ENCODE results near the gene CIB4. TPM values are rescaled to one million over a fixed set of nuclear protein-coding genes. Genes with fewer than 3 reads are reported as not detected.
A peak's percentile ranks its signal among the peaks of the same experiment; 100 is the strongest.
"Not testable (repeated sequence)": the region's sequence is repeated elsewhere in the genome, so short reads cannot be mapped to it uniquely, and the experiment has no call there.

CIB4 gene
- total and polyA plus RNA-seq, 2 donors from 2014 or later = not detected

DNA sequence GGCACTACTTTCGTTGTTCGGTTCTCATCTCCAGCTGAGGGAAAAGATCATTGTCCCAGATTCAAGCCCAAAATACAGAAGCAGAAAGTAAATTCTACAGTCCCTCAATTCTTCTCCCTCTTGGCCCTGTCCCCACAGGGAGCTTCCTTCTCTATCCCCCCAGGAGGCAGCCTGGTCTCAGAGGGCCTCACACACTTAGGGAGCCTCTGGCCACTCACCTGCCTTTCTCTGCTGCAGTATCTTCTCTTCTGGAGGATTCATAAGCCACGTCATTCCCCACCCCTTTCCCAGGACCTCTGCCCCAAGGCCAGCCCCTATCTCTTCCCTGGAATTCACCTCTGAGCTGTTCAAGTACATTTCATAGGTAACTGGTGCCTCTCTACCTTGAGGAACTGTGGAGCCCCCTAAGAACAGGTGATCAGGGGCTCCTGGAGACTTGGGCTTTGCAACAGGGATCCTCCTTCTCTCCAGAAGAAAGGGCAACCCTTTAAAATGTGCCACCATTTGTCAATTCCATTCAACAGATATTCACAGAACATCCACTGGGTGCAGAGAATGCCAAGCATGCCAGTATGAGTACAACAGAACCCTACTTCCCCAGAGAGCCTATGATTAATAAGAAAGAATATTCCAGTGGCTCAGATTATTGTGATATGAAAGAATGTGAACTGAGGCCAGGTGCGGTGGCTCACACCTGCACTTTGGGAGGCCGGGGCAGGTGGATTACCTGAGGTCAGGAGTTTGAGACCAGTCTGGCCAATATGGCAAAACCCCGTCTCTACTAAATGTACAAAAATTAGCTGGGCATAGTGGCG is 72.9 kb downstream of the CIB4 start:
- H3K9ac ChIP-seq (ENCODE audit: low read length in 3 of 3) = no peak overlapping the region
- intact Hi-C loops (cut with DNase I) = no loop called here
- H3K36me3 ChIP-seq (ENCODE audit: control insufficient read depth in 2 of 3, insufficient read depth in 3 of 3, low read length in 3 of 3) = no peaks in the 10 kb centered on the region
- H3K27me3 ChIP-seq (ENCODE audit: control insufficient read depth, insufficient read depth, low read length) = no peaks in the 10 kb centered on the region
- no peaks in the 10 kb centered on the region for H3K4me1 ChIP-seq (ENCODE audit: control insufficient read depth in 2 of 3, insufficient read depth in 2 of 3, low read depth in 1 of 3, low read length in 3 of 3)
- TF ChIP-seq, protein P1, sequence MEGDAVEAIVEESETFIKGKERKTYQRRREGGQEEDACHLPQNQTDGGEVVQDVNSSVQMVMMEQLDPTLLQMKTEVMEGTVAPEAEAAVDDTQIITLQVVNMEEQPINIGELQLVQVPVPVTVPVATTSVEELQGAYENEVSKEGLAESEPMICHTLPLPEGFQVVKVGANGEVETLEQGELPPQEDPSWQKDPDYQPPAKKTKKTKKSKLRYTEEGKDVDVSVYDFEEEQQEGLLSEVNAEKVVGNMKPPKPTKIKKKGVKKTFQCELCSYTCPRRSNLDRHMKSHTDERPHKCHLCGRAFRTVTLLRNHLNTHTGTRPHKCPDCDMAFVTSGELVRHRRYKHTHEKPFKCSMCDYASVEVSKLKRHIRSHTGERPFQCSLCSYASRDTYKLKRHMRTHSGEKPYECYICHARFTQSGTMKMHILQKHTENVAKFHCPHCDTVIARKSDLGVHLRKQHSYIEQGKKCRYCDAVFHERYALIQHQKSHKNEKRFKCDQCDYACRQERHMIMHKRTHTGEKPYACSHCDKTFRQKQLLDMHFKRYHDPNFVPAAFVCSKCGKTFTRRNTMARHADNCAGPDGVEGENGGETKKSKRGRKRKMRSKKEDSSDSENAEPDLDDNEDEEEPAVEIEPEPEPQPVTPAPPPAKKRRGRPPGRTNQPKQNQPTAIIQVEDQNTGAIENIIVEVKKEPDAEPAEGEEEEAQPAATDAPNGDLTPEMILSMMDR (IDR thresholded peaks at IDR 0.05; ENCODE audit: borderline replicate concordance, extremely low read depth, insufficient read depth) = no peak
- FAIRE-seq (no peak), DNase-seq (no peak)
- no peaks in the 10 kb centered on the region for H3K9me3 ChIP-seq (ENCODE audit: control insufficient read depth in 2 of 3, insufficient read depth in 1 of 3, low read length in 3 of 3)
- no peak overlapping the region for H3K4me3 ChIP-seq (ENCODE audit: low read length in 3 of 3)
- H3K27ac ChIP-seq (ENCODE audit: low read depth in 2 of 2, low read length in 2 of 2) = no peak overlapping the region

DNA sequence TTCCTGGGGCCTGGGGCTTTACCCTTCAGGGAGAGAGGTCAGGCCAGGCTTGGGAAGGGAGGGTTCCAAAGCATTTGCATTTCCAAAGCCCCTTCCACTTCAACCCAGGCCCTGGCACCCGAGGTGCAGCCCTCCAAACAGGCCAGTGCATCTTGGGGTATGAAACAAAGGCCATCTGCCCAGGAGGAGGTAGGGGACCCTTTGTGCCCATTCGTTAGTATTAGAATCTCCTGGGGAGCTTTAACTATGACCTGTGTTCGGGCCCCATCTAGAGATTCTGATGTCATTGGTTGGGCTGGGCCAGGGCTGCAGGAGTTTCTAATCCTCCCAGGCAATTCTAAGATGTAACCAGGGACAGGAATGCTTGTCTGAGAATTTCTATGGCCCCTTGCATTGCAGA is 73.6 kb downstream of the CIB4 start:
- TF ChIP-seq, protein P1 (IDR thresholded peaks at IDR 0.05; ENCODE audit: borderline replicate concordance, extremely low read depth, insufficient read depth) = no peak
- FAIRE-seq (no peak), DNase-seq (peak in 2 of 5 donors; percentile 11 to 29)
- Histone ChIP-seq H3K9ac (ENCODE audit: low read length in 3 of 3) (no peak overlapping the region), H3K27me3 (ENCODE audit: control insufficient read depth, insufficient read depth, low read length) (no peaks in the 10 kb centered on the region), H3K36me3 (ENCODE audit: control insufficient read depth in 2 of 3, insufficient read depth in 3 of 3, low read length in 3 of 3) (no peaks in the 10 kb centered on the region), H3K4me3 (ENCODE audit: low read length in 3 of 3) (no peak overlapping the region), H3K9me3 (ENCODE audit: control insufficient read depth in 2 of 3, insufficient read depth in 1 of 3, low read length in 3 of 3) (no peaks in the 10 kb centered on the region), H3K4me1 (ENCODE audit: control insufficient read depth in 2 of 3, insufficient read depth in 2 of 3, low read depth in 1 of 3, low read length in 3 of 3) (peaks cover 0 to 4% (median 0%) of the 10 kb centered on the region in 3 donors), H3K27ac (ENCODE audit: low read depth in 2 of 2, low read length in 2 of 2) (no peak overlapping the region)
- intact Hi-C loops (cut with DNase I) = no loop called here

DNA sequence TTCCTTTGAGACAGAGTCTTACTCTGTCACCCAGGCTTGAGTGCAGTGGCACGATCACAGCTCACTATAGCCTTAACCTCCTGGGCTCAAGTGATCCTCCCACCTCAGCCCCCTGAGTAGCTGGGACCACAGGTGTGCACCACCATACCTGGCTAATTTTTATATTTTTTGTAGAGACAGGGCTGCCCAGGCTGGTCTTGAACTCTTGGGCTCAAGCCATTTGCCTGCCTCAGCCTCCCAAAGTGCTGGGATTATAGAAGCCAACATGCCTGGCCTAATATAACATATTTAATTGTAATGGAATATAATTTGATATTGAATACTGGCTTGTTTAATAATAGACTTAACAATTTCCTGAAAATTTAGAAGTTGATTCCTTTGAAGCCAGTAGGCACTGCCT is 74.4 kb downstream of the CIB4 start:
- H3K36me3 ChIP-seq (ENCODE audit: control insufficient read depth in 2 of 3, insufficient read depth in 3 of 3, low read length in 3 of 3); H3K4me1 ChIP-seq (ENCODE audit: control insufficient read depth in 2 of 3, insufficient read depth in 2 of 3, low read depth in 1 of 3, low read length in 3 of 3); H3K9me3 ChIP-seq (ENCODE audit: control insufficient read depth in 2 of 3, insufficient read depth in 1 of 3, low read length in 3 of 3); intact Hi-C loops (cut with DNase I); H3K4me3 ChIP-seq (ENCODE audit: low read length in 3 of 3); H3K27ac ChIP-seq (ENCODE audit: low read depth in 2 of 2, low read length in 2 of 2); DNase-seq; H3K9ac ChIP-seq (ENCODE audit: low read length in 3 of 3); FAIRE-seq; H3K27me3 ChIP-seq (ENCODE audit: control insufficient read depth, insufficient read depth, low read length): not testable (repeated sequence)

DNA sequence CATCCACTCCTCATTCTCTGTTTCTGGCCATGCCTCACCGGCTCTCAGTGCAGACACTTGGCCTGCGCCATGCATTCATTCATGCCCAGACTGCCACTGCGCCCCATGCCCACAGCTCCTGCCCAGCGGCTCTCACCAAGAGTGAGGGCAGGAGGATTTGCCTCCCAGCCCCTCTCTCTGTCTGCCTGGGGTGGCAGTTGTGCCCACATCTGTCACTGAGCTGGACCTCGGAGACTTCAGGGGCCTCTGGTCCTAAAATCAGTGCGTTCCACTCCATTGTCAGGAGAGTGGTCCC is 75.1 kb downstream of the CIB4 start:
- H3K36me3 ChIP-seq (ENCODE audit: control insufficient read depth in 2 of 3, insufficient read depth in 3 of 3, low read length in 3 of 3) = no peaks in the 10 kb centered on the region
- H3K4me3 ChIP-seq (ENCODE audit: low read length in 3 of 3) = no peak overlapping the region
- DNase-seq = peak in 1 of 5 donors; percentile 15
- peaks cover 0 to 10% (median 0%) of the 10 kb centered on the region in 3 donors for H3K4me1 ChIP-seq (ENCODE audit: control insufficient read depth in 2 of 3, insufficient read depth in 2 of 3, low read depth in 1 of 3, low read length in 3 of 3)
- H3K27ac ChIP-seq (ENCODE audit: low read depth in 2 of 2, low read length in 2 of 2) = no peak overlapping the region
- TF ChIP-seq, protein P1 (IDR thresholded peaks at IDR 0.05; ENCODE audit: borderline replicate concordance, extremely low read depth, insufficient read depth) = no peak
- no peaks in the 10 kb centered on the region for H3K9me3 ChIP-seq (ENCODE audit: control insufficient read depth in 2 of 3, insufficient read depth in 1 of 3, low read length in 3 of 3)
- H3K27me3 ChIP-seq (ENCODE audit: control insufficient read depth, insufficient read depth, low read length) = no peaks in the 10 kb centered on the region
- no peak overlapping the region for H3K9ac ChIP-seq (ENCODE audit: low read length in 3 of 3)
- FAIRE-seq = no peak
- intact Hi-C loops (cut with DNase I) = no loop called here
